ENCODE results near the gene EXD3. TPM values are rescaled to one million over a fixed set of nuclear protein-coding genes. Genes with fewer than 3 reads are reported as not detected.

The EXD3 gene
- total and polyA plus RNA-seq, 9 of the 15 experiments (the other 6 are each of a cell fraction or from before 2014, with no cell fraction given), result 0.29 to 12.5 (median 3.9) TPM

- TF ChIP-seq GTF3C2 (IDR thresholded peaks at IDR 0.05; ENCODE audit: borderline replicate concordance, extremely low read depth, insufficient read length) (peak; percentile 62), HDAC2 (IDR thresholded peaks at IDR 0.05) (peak; percentile 34; the same call in 1 of the 2 replicates), ZNF436 (CRISPR knock-in tag; IDR thresholded peaks at IDR 0.05) (peak; percentile 91)
Observed at GRCh38 chr9:137456864-137457405, 34.0 kb upstream of the EXD3 start (continued).

GRCh38 chr9:137456061-137456863, 33.3 kb upstream of the EXD3 start:
- in situ Hi-C loops (cut with MboI), result no loop called here
- FAIRE-seq, result no peak
- CTCF ChIA-PET (ENCODE audit: low intra/inter-chr PET ratio), result no interaction called here
- H3K4me3 ChIP-seq, result no peak overlapping the region
- peaks cover 16 to 94% of the 10 kb centered on the region in 2 experiments for H3K4me1 ChIP-seq (replicated peaks in 1 of 2; ENCODE audit: control insufficient read depth in 2 of 2, insufficient read depth in 2 of 2, low read length in 2 of 2)
- intact Hi-C loops (cut with micrococcal nuclease), result no loop called here
- no peak overlapping the region for H3K4me2 ChIP-seq (ENCODE audit: insufficient read depth, low read length)
- H2AFZ ChIP-seq (ENCODE audit: low read depth, low read length), result no peak overlapping the region
- H3K27me3 ChIP-seq (ENCODE audit: control insufficient read depth in 2 of 2, insufficient read depth in 2 of 2, low read length in 2 of 2), result no peaks in the 10 kb centered on the region
- DNase-seq (ENCODE audit: extremely low read depth in 1 of 4, low spot score in 3 of 4), result no peak
- no TSS peak for BruUV-seq (replicated peaks)
- no peak for ATAC-seq
- no peak for TF ChIP-seq HDAC6 (IDR thresholded peaks at IDR 0.05; ENCODE audit: low read depth, low read length)
- peaks cover 12% of the 10 kb centered on the region for H3K79me2 ChIP-seq (ENCODE audit: control insufficient read depth, insufficient read depth, low read length)
- WGBS (ENCODE audit: insufficient coverage, low coverage, missing lambda C conversion rate), result 89% methylated on average over 9 of the region's 12 CpGs
- H3K9me1 ChIP-seq (ENCODE audit: control insufficient read depth, insufficient read depth, low read length), result no peaks in the 10 kb centered on the region
- no peaks in the 10 kb centered on the region for H4K20me1 ChIP-seq (replicated peaks; ENCODE audit: control insufficient read depth, insufficient read depth, low read length)
- no peak overlapping the region for H3K27ac ChIP-seq (ENCODE audit: extremely low read depth, low read depth, low read length)
- POLR2A ChIA-PET, result interaction anchor here (0.5 to 1.2 kb wide), 4 partner anchors 9 to 154 kb away, joined by 3 read pairs; partner anchors contain the start of gene NRARP
- no peaks in the 10 kb centered on the region for H3K9me3 ChIP-seq (replicated peaks; ENCODE audit: control insufficient read depth, insufficient read depth, low read depth, low read length)
- peak overlapping the region in 1 of 2 experiments; percentile 70; a peak in 2 of 4 replicates for H3K9ac ChIP-seq (ENCODE audit: insufficient read depth in 1 of 2, low read depth in 2 of 2, low read length in 2 of 2)
- H3K36me3 ChIP-seq (ENCODE audit: control insufficient read depth, insufficient read depth, low read length), result peaks cover 55% of the 10 kb centered on the region; the same call in 2 of the 3 replicates
